GM10847 (cell line): ENCODE data around the gene WDR1.

ENCODE experiments used
- POLR2A ChIP-seq: IDR thresholded peaks from 2 replicates; pipeline ENCODE4 v1.6.1; 2011; ENCODE audit not compliant: insufficient read length; ENCODE audit errors: extremely low read depth

WDR1 gene

DNA sequence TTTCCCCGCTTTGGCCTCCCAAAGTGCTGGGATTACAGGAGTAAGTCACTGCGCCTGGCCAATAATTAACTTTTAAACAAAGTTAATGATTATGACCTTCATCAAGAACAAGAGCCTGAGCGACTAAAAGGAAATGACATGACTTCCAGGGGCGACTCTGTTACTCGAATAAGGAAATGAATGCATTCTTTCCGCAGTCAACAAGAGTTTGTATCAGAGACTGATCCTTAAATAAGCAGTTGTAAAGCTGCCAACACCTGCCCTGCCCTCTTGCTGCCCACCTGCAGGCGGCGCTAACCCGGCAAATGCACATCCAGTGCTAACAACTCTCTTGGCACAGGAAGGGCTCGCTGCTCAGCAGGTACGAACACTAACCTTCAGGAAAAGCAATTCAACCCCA, 27.3 kb downstream of the WDR1 start:
- TF ChIP-seq POLR2A = no peak

- no peak for TF ChIP-seq POLR2A
Observed at GRCh38 chr4:10088135-10089010, 28.2 kb downstream of the WDR1 start.

GRCh38 chr4:10087152-10087791, 29.3 kb downstream of the WDR1 start:
- no peak for TF ChIP-seq POLR2A

DNA sequence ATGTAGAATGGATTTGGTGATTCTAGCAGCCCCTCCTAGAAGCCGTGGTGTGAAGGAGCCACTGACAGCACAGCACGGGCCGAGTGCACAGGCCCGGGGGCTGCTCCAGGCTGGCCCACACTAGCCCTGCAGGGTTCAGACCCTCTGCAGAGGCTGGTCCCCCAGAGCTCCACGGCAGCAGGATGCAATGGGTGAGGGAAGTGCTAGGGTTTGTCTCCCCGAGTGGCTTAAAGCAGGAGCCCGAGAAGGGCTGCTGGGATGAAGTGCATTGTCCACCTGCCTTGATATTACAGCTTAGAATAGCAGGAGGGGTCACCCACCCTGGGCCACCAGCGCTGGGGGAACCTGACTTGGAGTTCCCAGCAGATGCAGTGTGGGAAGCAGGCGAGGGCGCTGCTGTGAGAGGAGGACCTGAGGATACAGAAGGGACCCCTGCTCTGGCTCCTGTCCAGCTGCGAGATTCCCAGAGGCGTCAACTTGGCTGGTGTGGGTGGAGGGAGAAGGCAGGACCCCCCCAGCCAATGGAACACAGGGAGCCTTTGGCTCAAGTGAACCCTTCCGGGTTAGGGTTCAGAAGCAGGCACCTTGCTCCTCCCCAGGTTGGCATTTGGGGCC, 30.0 kb downstream of the WDR1 start:
- no peak for TF ChIP-seq POLR2A

DNA sequence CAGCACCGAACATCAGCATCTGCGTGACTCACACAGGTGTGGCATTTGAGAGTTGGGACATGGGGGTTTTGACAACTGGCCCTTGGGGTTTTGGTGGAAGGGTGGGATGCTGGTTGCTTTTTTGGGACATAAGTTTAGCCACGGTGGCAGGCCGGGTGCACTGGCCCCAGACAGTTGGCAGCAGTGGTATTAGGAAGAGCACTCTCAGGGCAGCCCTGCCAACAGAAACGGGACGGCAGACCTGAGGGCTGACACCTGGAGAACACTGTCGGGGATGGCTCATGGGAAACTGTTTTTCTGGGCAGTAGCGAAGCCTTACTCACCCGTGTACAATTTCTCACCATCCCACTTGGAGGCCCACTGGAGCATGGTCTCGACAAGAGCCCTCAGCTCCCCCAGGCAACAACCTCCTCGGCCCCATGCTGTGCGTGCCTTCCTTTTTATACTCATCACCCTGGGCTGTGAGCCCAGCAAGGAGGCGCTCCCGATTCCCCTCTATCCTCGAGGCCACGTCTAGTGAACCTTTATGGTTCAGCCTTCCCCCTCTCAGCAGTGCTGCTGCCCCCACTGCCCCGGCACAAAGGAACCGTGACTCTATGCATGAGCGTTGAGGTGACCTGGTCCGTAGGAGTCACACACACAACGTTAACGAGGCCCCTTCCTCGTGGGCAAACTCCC, 30.6 kb downstream of the WDR1 start:
- no peak for TF ChIP-seq POLR2A

DNA sequence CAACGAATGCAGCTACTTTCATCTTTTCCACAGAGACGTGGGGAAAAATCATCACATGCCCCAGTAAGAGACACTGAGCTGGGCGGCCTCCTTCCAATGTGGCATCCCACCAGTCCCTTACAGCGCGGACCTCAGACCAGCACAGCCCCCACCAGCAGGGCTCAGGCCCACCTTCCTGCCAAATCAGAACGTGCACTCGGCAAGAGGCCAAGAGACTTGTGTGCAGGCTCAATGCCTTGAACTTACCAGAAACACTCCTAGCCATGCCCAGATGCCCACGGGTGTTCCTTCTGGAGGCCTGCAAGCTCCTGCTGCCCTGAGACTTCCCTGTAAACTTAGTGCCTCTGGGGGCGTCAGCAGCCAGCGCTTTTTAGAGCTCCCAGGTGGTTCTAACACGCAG, 31.2 kb downstream of the WDR1 start:
- TF ChIP-seq POLR2A = no peak

DNA sequence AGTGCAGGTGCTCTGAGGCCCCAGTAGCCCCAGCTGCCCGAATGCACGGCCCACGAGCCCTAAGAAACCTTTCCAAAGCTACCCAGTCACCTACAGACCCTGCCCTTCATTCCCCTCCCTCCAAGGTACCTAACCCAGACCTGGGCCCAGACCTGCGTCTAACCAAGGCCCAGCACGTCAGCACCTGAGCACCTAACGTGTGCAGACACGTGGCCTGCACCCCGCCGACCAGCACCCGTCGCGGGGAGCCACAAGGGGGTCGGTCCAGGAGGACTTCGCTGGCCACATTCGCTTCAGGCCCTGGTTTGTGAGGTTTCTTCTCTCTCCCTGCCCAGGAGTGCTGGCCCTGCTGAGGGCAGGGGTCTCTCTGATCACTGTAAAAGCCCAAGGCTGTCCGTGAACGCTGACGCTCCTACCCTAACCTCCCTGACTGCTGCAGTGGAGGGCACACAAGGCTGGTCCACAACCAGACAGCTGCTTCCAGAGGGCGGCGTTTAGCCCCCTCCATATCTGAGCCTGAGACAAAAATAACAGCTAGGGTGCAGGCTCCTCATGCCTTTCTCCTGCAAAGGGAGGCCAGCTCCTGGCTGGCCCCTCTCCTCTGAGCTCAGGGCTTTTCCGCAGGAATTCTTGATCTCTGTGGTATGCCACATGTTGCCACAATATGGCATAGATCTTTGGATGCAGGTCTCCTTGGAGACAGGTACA, 31.8 kb downstream of the WDR1 start:
- TF ChIP-seq POLR2A = no peak

DNA sequence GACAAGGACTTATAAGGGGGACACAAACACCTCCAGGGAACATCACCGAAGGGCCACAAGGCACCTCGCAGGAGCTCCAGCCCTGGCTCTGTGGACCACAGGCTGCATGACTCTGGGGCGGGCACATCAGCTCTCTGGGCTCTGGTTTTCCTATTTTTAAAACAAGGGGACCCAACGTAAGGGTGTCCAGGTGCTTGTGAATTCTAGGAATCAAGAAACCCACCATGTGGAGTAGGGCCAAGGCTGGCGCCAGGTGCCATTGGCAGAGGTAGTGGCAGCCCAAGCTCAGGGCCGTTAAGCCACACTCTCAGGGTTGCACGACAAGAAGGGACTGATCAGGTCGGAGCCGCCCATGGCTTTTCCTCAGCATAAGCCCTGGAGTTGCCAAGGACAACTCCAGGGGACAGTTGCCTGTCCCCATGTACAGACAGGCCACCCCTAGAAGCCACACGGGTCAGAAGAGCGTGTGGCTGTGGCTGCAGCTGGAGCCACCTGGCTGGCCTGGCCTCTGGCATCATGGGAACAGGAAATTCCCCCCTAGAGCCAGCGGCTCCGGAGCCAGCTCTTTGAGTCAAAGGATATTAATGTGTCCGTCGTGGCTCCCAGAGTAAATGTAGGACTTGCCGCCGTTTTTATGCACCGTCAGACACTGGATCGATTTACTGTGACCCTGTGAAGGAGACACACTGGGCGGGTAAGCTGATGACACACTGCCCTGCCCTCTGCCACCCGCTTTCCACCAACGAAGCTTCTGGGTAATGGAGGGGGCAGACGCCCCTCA, 32.5 kb downstream of the WDR1 start:
- TF ChIP-seq POLR2A = no peak

DNA sequence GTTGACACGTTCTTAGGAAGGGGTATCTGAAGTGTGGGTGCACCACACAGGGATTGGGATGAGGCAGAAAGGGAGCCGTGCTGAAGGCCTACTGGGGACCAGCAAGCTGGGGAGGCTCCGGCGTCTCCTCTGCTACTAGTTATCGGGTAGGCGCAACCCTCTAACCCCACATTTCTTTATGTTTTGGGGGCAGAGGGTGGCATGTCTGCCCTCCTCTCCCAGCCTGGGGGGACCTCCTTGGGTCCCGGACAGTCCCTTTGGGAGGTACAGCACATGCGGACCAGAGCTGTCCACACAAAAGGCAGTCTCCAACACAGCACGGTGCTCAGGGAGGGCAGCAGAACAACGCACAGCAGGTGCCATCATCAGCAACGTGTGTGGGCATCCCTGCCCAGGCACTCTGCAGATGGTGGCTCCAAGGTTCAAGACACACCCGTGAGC, 33.2 kb downstream of the WDR1 start:
- no peak for TF ChIP-seq POLR2A

- TF ChIP-seq POLR2A = no peak
Observed at GRCh38 chr4:10082459-10083272, 33.9 kb downstream of the WDR1 start.

DNA sequence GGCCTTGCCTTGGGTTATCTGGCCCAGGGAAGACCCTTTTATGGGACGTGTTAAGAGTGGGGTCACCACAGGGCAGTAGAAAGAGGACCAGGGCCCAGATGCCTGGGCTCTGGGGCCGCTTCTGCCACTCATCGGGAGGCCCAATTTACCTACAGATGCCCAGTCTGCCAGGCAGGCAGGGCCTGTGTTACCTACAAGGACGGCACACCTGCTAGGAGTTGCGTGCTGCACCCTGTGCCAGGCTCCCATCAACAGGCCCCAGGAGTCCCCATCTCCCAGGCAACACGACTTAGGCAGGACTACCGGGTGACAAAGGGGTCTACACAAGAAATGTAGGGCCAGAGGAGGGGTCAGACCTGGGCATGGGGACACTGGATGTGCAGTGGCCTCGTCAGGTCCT, 34.6 kb downstream of the WDR1 start:
- TF ChIP-seq POLR2A = no peak

GRCh38 chr4:10081218-10081606, 35.4 kb downstream of the WDR1 start:
- no peak for TF ChIP-seq POLR2A

- no peak for TF ChIP-seq POLR2A
Observed at GRCh38 chr4:10080589-10081217, 35.9 kb downstream of the WDR1 start.

GRCh38 chr4:10079912-10080588, 36.5 kb downstream of the WDR1 start:
- no peak for TF ChIP-seq POLR2A
